Mesothelial cell of epicardium (in vitro differentiated cells): ENCODE data around the gene PNLIPRP1. TPM values are rescaled to one million over a fixed set of nuclear protein-coding genes. Genes with fewer than 3 reads are reported as not detected.

Experiments used
- DNase-seq, 2 experiments: peaks; one replicate each; pipeline ENCODE4 v3.0.0; 2021; ENCODE audit warnings: low spot score in 2 of 2; ENCODE audit not compliant: unreplicated experiment in 2 of 2
- H3K27ac Mint-ChIP-seq: 2 replicates; pipeline ENCODE4 v1.8.0; 2021; ENCODE audit warnings: mixed read lengths
- H3K27me3 Mint-ChIP-seq: 2 replicates; pipeline ENCODE4 v1.8.0; 2021; ENCODE audit warnings: low read depth, mixed read lengths
- H3K36me3 Mint-ChIP-seq: 2 replicates; pipeline ENCODE4 v1.8.0; 2021; ENCODE audit warnings: mixed read lengths
- H3K4me1 Mint-ChIP-seq: 2 replicates; pipeline ENCODE4 v1.8.0; 2021; ENCODE audit warnings: mixed read lengths
- H3K4me3 Mint-ChIP-seq: 2 replicates; pipeline ENCODE4 v1.8.0; 2021; ENCODE audit warnings: mild to moderate bottlenecking, moderate library complexity, mixed read lengths
- H3K9me3 Mint-ChIP-seq: 2 replicates; pipeline ENCODE4 v1.8.0; 2021; ENCODE audit warnings: mixed read lengths
- CTCF ChIP-seq: fragments of 200-600 bp; sonication (generic); IDR thresholded peaks from one replicate; pipeline ENCODE4 v1.5.0; 2021; ENCODE audit warnings: antibody characterized with exemption; ENCODE audit not compliant: unreplicated experiment
- total RNA-seq: library from RNA; stranded (reverse); gene quantifications from 3 replicates; pipeline ENCODE4 v1.2.1, GENCODE V29; 2021

Gene PNLIPRP1
- total RNA-seq, 1 donor from 2014 or later, result not detected

GRCh38 chr10:116598329-116598728, 7.6 kb downstream of the PNLIPRP1 start:
- TF ChIP-seq CTCF, result no peak
- no peak overlapping the region for H3K27ac Mint-ChIP-seq
- H3K4me1 Mint-ChIP-seq, result no peaks in the 10 kb centered on the region
- H3K27me3 Mint-ChIP-seq, result peaks cover 53% of the 10 kb centered on the region
- H3K36me3 Mint-ChIP-seq, result no peaks in the 10 kb centered on the region
- DNase-seq, result no peak
- no peaks in the 10 kb centered on the region for H3K9me3 Mint-ChIP-seq
- H3K4me3 Mint-ChIP-seq, result no peak overlapping the region

GRCh38 chr10:116599991-116600390, 9.2 kb downstream of the PNLIPRP1 start:
- no peak overlapping the region for H3K27ac Mint-ChIP-seq
- DNase-seq, result no peak
- no peaks in the 10 kb centered on the region for H3K36me3 Mint-ChIP-seq
- no peak for TF ChIP-seq CTCF
- peaks cover 43% of the 10 kb centered on the region for H3K27me3 Mint-ChIP-seq
- H3K4me3 Mint-ChIP-seq, result no peak overlapping the region
- no peaks in the 10 kb centered on the region for H3K9me3 Mint-ChIP-seq
- H3K4me1 Mint-ChIP-seq, result no peaks in the 10 kb centered on the region

GRCh38 chr10:116602648-116603400, 12.1 kb downstream of the PNLIPRP1 start:
- no peak for TF ChIP-seq CTCF
- H3K4me1 Mint-ChIP-seq, result no peaks in the 10 kb centered on the region
- no peak overlapping the region for H3K27ac Mint-ChIP-seq
- H3K36me3 Mint-ChIP-seq, result no peaks in the 10 kb centered on the region
- DNase-seq, result no peak
- no peaks in the 10 kb centered on the region for H3K9me3 Mint-ChIP-seq
- no peak overlapping the region for H3K4me3 Mint-ChIP-seq
- peaks cover 26% of the 10 kb centered on the region for H3K27me3 Mint-ChIP-seq

GRCh38 chr10:116606061-116606483, 15.3 kb downstream of the PNLIPRP1 start:
- H3K4me3 Mint-ChIP-seq, result no peak overlapping the region

GRCh38 chr10:116607336-116607735, 16.6 kb downstream of the PNLIPRP1 start:
- no peak for TF ChIP-seq CTCF
- Mint-ChIP-seq H3K36me3 (no peaks in the 10 kb centered on the region), H3K27ac (no peak overlapping the region), H3K4me3 (no peak overlapping the region), H3K9me3 (no peaks in the 10 kb centered on the region), H3K4me1 (no peaks in the 10 kb centered on the region), H3K27me3 (peaks cover 8% of the 10 kb centered on the region)
- no peak for DNase-seq

More at GRCh38 chr10:116606061-116606483, 15.3 kb downstream of the PNLIPRP1 start:
- no peak for DNase-seq
- H3K9me3 Mint-ChIP-seq, result no peaks in the 10 kb centered on the region
- H3K27me3 Mint-ChIP-seq, result peaks cover 13% of the 10 kb centered on the region
- no peaks in the 10 kb centered on the region for H3K36me3 Mint-ChIP-seq
- no peak overlapping the region for H3K27ac Mint-ChIP-seq
- no peak for TF ChIP-seq CTCF
- H3K4me1 Mint-ChIP-seq, result no peaks in the 10 kb centered on the region
